Measurements from ENCODE around the gene MUSK. TPM values are rescaled to one million over a fixed set of nuclear protein-coding genes. Genes with fewer than 3 reads are reported as not detected.

Gene MUSK
- total and polyA plus RNA-seq, 3 experiments from 2014 or later, result not detected

GRCh38 chr9:110640736-110641135 is 27.9 kb upstream of the MUSK start:
- ChIA-PET CTCF (no interaction called here), POLR2A (no interaction called here)
- Mint-ChIP-seq H3K9me3 (peaks cover 5 to 10% (median 8%) of the 10 kb centered on the region in 5 donors), H3K27me3 (no peaks in the 10 kb centered on the region), H3K4me1 (no peaks in the 10 kb centered on the region), H3K4me3 (no peak overlapping the region), H3K36me3 (no peaks in the 10 kb centered on the region), H3K27ac (no peak overlapping the region)
- no peak for DNase-seq
- H3K27me3 ChIP-seq (ENCODE audit: insufficient read depth, low read length, poor library complexity, severe bottlenecking), result no peaks in the 10 kb centered on the region
- H3K4me3 ChIP-seq (ENCODE audit: low read length), result no peak overlapping the region
- H3K4me1 ChIP-seq (ENCODE audit: insufficient read depth, low read length), result no peaks in the 10 kb centered on the region
- no peaks in the 10 kb centered on the region for H3K36me3 ChIP-seq (ENCODE audit: insufficient read depth, low read length)
- H3K27ac ChIP-seq (ENCODE audit: low read depth, low read length), result no peak overlapping the region
- H3K9me3 ChIP-seq (ENCODE audit: low read length), result no peaks in the 10 kb centered on the region

- Mint-ChIP-seq H3K36me3 (no peaks in the 10 kb centered on the region), H3K27ac (no peak overlapping the region), H3K9me3 (peaks cover 4 to 6% (median 5%) of the 10 kb centered on the region in 5 donors), H3K27me3 (no peaks in the 10 kb centered on the region), H3K4me3 (no peak overlapping the region), H3K4me1 (no peaks in the 10 kb centered on the region)
- no peak for DNase-seq
- no peaks in the 10 kb centered on the region for H3K4me1 ChIP-seq (ENCODE audit: insufficient read depth, low read length)
- ChIA-PET CTCF (no interaction called here), POLR2A (no interaction called here)
- H3K9me3 ChIP-seq (ENCODE audit: low read length), result no peaks in the 10 kb centered on the region
- no peaks in the 10 kb centered on the region for H3K36me3 ChIP-seq (ENCODE audit: insufficient read depth, low read length)
- no peak overlapping the region for H3K27ac ChIP-seq (ENCODE audit: low read depth, low read length)
- H3K4me3 ChIP-seq (ENCODE audit: low read length), result no peak overlapping the region
- H3K27me3 ChIP-seq (ENCODE audit: insufficient read depth, low read length, poor library complexity, severe bottlenecking), result no peaks in the 10 kb centered on the region
Measured at GRCh38 chr9:110641293-110641692, 27.3 kb upstream of the MUSK start.

- Histone ChIP-seq H3K9me3 (ENCODE audit: low read length) (no peaks in the 10 kb centered on the region), H3K4me3 (ENCODE audit: low read length) (no peak overlapping the region), H3K36me3 (ENCODE audit: insufficient read depth, low read length) (no peaks in the 10 kb centered on the region), H3K4me1 (ENCODE audit: insufficient read depth, low read length) (no peaks in the 10 kb centered on the region), H3K27me3 (ENCODE audit: insufficient read depth, low read length, poor library complexity, severe bottlenecking) (no peaks in the 10 kb centered on the region), H3K27ac (ENCODE audit: low read depth, low read length) (no peak overlapping the region)
- no peak for DNase-seq
- POLR2A ChIA-PET, result no interaction called here
- Mint-ChIP-seq H3K4me1 (no peaks in the 10 kb centered on the region), H3K27me3 (no peaks in the 10 kb centered on the region), H3K9me3 (no peaks in the 10 kb centered on the region), H3K4me3 (no peak overlapping the region), H3K36me3 (no peaks in the 10 kb centered on the region), H3K27ac (no peak overlapping the region)
- CTCF ChIA-PET, result no interaction called here
Measured at GRCh38 chr9:110648696-110649095, 19.9 kb upstream of the MUSK start.

GRCh38 chr9:110650261-110650660 is 18.3 kb upstream of the MUSK start:
- no peaks in the 10 kb centered on the region for H3K4me1 Mint-ChIP-seq

GRCh38 chr9:110650991-110651411 is 17.6 kb upstream of the MUSK start:
- H3K27me3 ChIP-seq (ENCODE audit: insufficient read depth, low read length, poor library complexity, severe bottlenecking), result no peaks in the 10 kb centered on the region
- Mint-ChIP-seq H3K27ac (no peak overlapping the region), H3K4me1 (no peaks in the 10 kb centered on the region), H3K4me3 (no peak overlapping the region), H3K27me3 (no peaks in the 10 kb centered on the region), H3K36me3 (no peaks in the 10 kb centered on the region), H3K9me3 (no peaks in the 10 kb centered on the region)
- CTCF ChIA-PET, result no interaction called here
- no peaks in the 10 kb centered on the region for H3K4me1 ChIP-seq (ENCODE audit: insufficient read depth, low read length)
- H3K36me3 ChIP-seq (ENCODE audit: insufficient read depth, low read length), result no peaks in the 10 kb centered on the region
- H3K9me3 ChIP-seq (ENCODE audit: low read length), result no peaks in the 10 kb centered on the region
- POLR2A ChIA-PET, result no interaction called here
- H3K4me3 ChIP-seq (ENCODE audit: low read length), result no peak overlapping the region
- no peak for DNase-seq
- H3K27ac ChIP-seq (ENCODE audit: low read depth, low read length), result no peak overlapping the region

More at GRCh38 chr9:110650261-110650660, 18.3 kb upstream of the MUSK start:
- Histone ChIP-seq H3K36me3 (ENCODE audit: insufficient read depth, low read length) (no peaks in the 10 kb centered on the region), H3K9me3 (ENCODE audit: low read length) (no peaks in the 10 kb centered on the region), H3K4me1 (ENCODE audit: insufficient read depth, low read length) (no peaks in the 10 kb centered on the region), H3K27ac (ENCODE audit: low read depth, low read length) (no peak overlapping the region), H3K27me3 (ENCODE audit: insufficient read depth, low read length, poor library complexity, severe bottlenecking) (no peaks in the 10 kb centered on the region), H3K4me3 (ENCODE audit: low read length) (no peak overlapping the region)
- DNase-seq, result no peak
- Mint-ChIP-seq H3K9me3 (no peaks in the 10 kb centered on the region), H3K36me3 (no peaks in the 10 kb centered on the region), H3K27me3 (no peaks in the 10 kb centered on the region), H3K27ac (no peak overlapping the region), H3K4me3 (no peak overlapping the region)
- ChIA-PET POLR2A (no interaction called here), CTCF (no interaction called here)

GRCh38 chr9:110655754-110656641 is 12.6 kb upstream of the MUSK start:
- peaks cover 1 to 8% (median 2%) of the 10 kb centered on the region in 5 donors for H3K9me3 Mint-ChIP-seq
- no peak overlapping the region for H3K27ac ChIP-seq (ENCODE audit: low read depth, low read length)
- CTCF ChIA-PET, result no interaction called here
- no peaks in the 10 kb centered on the region for H3K27me3 Mint-ChIP-seq
- H3K4me1 ChIP-seq (ENCODE audit: insufficient read depth, low read length), result no peaks in the 10 kb centered on the region
- no peak for DNase-seq
- no peaks in the 10 kb centered on the region for H3K27me3 ChIP-seq (ENCODE audit: insufficient read depth, low read length, poor library complexity, severe bottlenecking)
- no peak overlapping the region for H3K27ac Mint-ChIP-seq
- no peaks in the 10 kb centered on the region for H3K4me1 Mint-ChIP-seq
- H3K4me3 ChIP-seq (ENCODE audit: low read length), result no peak overlapping the region
- no peaks in the 10 kb centered on the region for H3K36me3 Mint-ChIP-seq
- H3K9me3 ChIP-seq (ENCODE audit: low read length), result no peaks in the 10 kb centered on the region
- no peaks in the 10 kb centered on the region for H3K36me3 ChIP-seq (ENCODE audit: insufficient read depth, low read length)
- POLR2A ChIA-PET, result no interaction called here
- no peak overlapping the region for H3K4me3 Mint-ChIP-seq

- no peaks in the 10 kb centered on the region for H3K36me3 Mint-ChIP-seq
- CTCF ChIA-PET, result no interaction called here
- no peak for DNase-seq
- Histone ChIP-seq H3K36me3 (ENCODE audit: insufficient read depth, low read length) (no peaks in the 10 kb centered on the region), H3K4me3 (ENCODE audit: low read length) (no peak overlapping the region), H3K9me3 (ENCODE audit: low read length) (no peaks in the 10 kb centered on the region), H3K4me1 (ENCODE audit: insufficient read depth, low read length) (no peaks in the 10 kb centered on the region), H3K27ac (ENCODE audit: low read depth, low read length) (no peak overlapping the region), H3K27me3 (ENCODE audit: insufficient read depth, low read length, poor library complexity, severe bottlenecking) (no peaks in the 10 kb centered on the region)
- POLR2A ChIA-PET, result no interaction called here
- no peaks in the 10 kb centered on the region for H3K27me3 Mint-ChIP-seq
- H3K4me1 Mint-ChIP-seq, result no peaks in the 10 kb centered on the region
- H3K27ac Mint-ChIP-seq, result no peak overlapping the region
- H3K9me3 Mint-ChIP-seq, result peaks cover 2 to 8% (median 5%) of the 10 kb centered on the region in 5 donors
- no peak overlapping the region for H3K4me3 Mint-ChIP-seq
Measured at GRCh38 chr9:110659891-110660541, 8.6 kb upstream of the MUSK start.

GRCh38 chr9:110669433-110669832 is 842 bp downstream of the MUSK start:
- no peak overlapping the region for H3K4me3 Mint-ChIP-seq
- H3K4me1 ChIP-seq (ENCODE audit: insufficient read depth, low read length), result no peaks in the 10 kb centered on the region
- no peak overlapping the region for H3K4me3 ChIP-seq (ENCODE audit: low read length)
- DNase-seq, result no peak
- CTCF ChIA-PET, result no interaction called here
- H3K9me3 ChIP-seq (ENCODE audit: low read length), result no peaks in the 10 kb centered on the region
- POLR2A ChIA-PET, result no interaction called here
- no peaks in the 10 kb centered on the region for H3K36me3 Mint-ChIP-seq
- H3K27me3 Mint-ChIP-seq, result no peaks in the 10 kb centered on the region
- no peak overlapping the region for H3K27ac ChIP-seq (ENCODE audit: low read depth, low read length)
- no peaks in the 10 kb centered on the region for H3K27me3 ChIP-seq (ENCODE audit: insufficient read depth, low read length, poor library complexity, severe bottlenecking)
- H3K27ac Mint-ChIP-seq, result no peak overlapping the region
- H3K9me3 Mint-ChIP-seq, result peaks cover 0 to 14% (median 7%) of the 10 kb centered on the region in 5 donors
- no peaks in the 10 kb centered on the region for H3K36me3 ChIP-seq (ENCODE audit: insufficient read depth, low read length)
- no peaks in the 10 kb centered on the region for H3K4me1 Mint-ChIP-seq
